GM19324 (cell line): Measurements from ENCODE around the gene SVIL.
"Not testable (repeated sequence)": the region's sequence is repeated elsewhere in the genome, so short reads cannot be mapped to it uniquely, and the experiment has no call there.

Experiments
- ATAC-seq: cut with Tn5 transposase; IDR thresholded peaks from one replicate; pipeline ENCODE4 v1.9.1; 2021; ENCODE audit warnings: mild to moderate bottlenecking, moderate library complexity; ENCODE audit not compliant: unreplicated experiment, low FRiP score

Gene SVIL

DNA sequence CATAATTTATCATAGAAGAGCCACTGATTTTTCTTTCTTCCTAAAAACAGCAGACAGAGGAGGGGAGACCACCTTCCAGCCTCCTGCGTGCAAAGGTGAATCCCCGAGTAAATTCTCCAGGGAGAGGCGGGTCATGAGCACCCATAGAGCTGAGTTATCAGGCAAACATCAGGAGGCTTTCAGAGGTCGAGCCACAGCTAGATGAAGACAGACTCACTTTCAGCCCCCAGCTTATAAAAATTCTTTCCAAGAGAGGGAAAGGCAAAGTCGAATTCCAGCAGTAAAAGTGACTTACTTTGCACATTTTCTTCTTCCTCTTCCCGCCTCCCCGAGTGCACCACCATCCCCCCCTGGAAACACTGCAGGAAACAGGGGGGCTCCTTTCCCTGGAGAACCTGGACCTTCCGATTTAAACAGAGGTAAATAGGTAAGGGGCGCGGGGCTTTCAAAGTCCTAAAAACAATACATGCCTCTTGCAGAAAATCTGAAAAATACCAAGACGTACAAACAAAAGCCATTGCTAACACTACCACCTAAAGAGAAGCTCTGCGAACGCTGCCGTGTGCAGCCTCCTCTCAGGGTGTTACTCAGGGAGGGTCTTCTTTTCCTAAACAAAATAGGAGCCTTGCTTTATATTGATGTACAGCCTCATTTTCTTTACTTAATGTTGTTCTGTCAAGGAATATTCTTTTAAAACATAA is 163.8 kb downstream of the SVIL start:
- no peak for ATAC-seq

DNA sequence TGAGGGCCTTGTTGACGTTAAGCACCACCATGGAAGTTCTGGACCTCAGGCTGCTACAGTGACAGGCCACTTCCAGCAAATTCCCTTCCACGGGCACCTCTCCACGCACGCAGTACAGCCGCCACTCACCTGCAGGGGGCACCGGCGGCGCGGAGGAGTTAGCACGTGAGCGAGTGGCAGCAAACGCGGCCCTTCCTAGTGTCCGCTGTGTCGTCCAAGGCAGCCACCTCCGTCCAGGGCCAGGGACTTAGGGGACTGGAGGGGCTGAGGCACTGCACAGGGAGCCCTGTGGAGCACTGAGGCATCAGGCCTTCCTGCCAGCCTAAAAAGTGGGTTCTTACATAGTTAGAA is 164.4 kb downstream of the SVIL start:
- ATAC-seq = no peak

DNA sequence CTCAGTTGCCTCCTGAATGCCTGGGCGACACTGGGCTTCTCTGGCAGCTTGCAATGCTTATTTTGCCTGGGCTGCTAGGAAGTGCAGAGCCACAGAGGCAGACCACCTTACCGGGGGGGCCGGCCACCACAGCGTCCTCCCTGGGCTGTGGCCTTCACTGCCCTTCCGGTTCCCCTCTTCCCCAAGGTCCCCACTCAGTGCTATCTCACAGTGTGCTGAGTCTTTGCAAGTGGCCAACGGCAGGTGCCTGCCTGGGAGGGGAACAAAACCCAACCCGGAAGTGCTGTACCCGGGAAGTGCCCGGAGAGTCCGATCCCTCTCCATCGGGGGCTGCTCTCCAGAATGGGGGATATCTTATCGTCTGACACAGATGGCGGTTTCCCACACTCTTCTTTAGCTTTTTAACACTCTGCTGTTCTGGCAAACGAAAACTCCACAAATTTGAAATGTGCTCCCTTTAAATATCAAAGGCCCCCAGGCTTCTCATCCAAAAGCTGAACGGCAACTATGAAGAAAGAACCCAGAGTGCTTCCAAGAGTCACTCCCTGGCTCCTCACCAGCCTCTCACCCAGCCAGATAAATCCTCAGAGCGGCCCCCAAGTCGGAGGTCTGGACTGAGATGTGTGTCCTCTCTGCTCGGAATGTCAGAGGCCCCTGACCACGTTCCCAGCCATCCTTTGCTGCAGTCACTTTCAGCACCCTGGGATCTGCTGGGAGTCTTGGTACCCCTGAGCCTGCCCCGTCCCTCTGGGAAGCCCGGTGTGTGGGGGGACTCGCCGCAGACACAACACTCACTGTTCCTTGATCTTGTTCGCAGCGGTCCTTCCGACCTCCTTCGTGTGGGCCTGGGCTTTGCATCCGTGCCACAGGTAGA is 165.1 kb downstream of the SVIL start:
- ATAC-seq = no peak

DNA sequence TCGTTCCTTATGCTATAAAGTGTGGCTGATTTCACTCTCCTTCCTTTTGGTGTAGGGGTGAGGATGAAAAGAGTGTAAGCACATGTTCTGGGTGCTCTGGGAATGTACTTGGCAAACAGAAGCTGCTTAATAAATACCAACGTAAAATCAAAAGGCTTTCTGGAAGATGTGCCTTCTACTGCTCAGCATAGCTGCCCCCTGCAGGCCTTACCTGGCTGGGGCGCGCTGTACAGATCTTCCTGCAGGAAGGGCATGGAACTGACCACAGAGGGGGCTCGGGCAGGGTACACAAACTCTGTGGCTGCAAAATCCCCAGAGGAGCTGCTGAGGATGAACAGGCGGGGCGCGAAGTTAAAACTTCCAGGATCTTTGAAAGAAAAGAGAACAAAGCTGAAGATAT is 169.4 kb downstream of the SVIL start:
- ATAC-seq = no peak

DNA sequence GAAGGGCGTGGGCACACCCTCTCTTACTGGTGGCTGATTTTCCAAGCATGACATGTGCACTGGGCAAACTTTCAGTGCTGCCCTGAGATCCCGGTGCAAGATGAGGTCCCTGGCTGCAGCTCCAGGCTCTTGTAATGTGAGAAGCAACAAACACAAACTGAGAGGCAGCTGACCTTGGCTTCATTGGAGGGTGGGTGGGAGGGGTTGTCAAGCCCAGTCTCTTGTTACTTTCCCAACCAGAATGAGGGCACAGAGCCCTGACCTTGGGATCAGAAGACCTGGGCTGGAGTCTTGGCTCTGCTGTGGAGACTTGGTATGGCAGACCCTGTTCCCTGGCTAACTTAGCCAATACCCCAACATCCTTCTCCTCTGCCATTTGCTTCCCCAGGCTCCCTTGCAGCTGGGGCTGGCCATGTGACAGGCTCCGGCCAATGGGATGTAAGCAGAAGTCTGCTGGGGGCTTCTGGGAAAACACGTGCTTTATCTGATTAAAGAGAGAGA is 170.1 kb downstream of the SVIL start:
- ATAC-seq = not testable (repeated sequence)

DNA sequence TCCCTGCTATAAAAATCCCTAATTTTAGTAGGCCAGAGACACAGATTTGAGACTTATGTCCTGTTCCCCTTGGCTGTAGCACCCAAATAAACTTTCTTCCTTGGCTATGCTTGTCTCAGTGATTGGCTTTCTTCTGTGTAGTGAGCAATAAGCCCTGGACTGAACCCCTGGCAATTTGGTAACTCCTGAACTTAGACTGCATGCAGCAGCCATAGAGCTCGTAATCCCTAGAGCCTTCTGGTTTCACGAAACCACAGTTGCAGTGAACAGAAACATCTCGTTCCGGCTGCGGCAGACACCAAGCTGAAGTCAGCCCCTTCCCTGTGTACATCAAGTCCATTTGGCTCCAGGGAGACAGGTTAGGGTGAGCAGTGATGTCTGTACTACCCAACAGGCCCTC is 173.7 kb downstream of the SVIL start:
- no peak for ATAC-seq

DNA sequence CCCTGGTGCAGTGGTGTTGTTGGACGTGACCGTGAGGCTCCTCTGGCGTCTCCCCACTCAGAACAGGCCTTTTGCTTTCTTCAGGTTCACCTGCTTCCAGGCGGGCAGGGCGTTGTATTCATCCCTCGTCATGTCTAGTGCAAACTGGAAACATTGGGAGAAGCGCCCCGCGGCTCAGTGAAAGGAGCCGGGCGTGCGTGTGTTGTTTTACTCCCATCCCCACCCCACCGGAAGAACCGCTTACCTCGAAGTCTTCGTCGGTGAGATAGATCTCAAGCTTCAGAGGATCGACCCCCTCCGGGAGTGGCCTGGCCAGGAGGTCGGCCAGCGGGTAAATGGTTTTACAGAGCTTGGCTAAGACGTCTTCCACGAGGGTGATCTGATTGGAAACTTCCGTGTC is 176.6 kb downstream of the SVIL start:
- not testable (repeated sequence) for ATAC-seq

DNA sequence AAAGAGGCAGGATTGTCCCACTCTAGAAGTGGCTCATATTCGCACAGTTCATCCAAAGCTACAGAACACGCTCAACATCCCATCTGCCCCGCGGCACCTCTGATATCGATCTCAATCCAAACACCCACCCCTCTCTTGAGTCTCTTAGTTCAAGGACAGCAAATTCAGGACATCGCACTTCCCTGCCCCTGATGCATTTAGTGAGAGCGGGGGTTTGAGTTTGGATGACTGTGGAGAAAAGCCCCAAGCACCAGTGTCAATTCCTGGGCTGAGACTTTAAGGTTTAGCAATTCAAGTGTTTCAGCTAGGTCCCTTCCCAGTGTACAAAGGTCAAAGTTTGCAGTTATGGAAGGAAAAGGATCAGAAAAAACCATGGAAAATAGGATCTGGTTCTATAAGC is 179.7 kb downstream of the SVIL start:
- ATAC-seq = no peak

DNA sequence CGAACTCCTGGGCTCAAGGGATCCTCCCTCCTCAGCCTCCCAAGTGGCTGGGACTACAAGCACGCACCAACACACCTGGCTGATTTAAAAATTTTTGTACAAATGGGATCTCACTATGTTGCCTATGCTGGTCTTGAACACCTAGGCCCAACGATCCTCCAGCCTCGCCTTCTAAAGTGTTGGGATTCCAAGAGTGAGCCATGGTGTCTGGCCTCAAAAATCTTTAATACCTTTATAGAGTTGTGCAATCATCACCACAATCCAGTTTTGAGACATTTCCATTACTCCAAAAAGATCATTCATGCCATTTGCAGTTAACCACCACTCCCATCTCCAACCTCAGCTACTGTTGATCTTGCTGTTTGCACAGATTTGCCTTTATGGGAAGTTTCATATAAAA is 180.5 kb downstream of the SVIL start:
- ATAC-seq = no peak

DNA sequence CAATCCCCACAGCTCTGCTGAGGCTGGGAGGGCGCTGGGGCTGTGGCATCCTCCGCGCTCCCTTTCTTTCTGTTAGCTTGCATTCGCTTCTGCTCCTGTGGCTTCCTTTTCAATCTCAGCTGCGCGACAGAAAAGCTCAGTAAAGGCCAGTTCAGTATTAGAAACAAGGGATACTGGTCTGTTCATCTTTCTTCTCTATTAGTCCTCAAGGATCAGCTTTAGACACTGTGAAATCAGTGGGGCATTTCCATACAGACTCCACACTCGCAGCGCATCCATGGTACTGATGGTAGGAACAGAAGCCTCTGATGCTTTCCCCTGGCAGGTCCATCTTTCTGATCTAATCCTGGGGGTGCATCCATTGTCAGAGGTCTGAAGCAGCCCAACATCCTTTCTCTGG is 182.2 kb downstream of the SVIL start:
- no peak for ATAC-seq

DNA sequence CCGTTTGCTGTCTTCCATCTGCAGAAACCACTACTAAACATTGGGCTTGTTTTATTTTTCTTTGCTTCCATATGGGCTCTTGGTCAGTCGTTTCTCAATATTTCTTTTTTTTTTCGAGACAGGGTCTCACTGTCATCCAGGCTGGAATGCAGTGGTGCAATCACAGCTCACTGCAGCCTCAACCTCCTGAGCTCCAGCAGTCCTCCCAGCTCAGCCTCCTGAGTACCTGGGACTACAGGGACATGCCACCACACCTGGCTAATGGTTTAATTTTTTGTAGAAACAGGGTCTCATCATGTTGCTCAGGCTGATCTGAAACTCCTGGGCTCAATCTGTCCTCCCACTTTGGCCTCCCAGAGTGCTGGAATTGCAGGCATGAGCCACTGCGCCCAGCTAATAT is 182.8 kb downstream of the SVIL start:
- no peak for ATAC-seq

DNA sequence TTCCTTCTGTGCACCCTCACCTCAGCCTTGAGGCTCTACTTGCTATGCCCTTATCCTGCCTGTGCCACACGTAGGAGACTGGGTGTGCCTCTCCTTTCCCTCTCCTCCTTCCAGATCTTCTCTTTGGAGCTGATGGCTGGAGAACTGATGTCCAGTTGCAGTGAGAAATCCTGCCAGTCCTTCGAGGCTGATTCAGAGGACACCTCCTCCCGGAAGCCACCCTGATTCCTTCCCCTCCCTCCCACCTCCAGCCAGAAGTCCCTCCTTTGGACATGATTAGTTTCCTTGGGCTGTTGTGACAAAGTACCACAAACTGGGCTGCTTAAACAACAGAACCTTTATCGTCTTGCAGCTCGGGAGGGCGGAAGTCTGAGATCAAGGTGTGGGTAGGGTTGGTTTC is 184.4 kb downstream of the SVIL start:
- ATAC-seq = no peak

DNA sequence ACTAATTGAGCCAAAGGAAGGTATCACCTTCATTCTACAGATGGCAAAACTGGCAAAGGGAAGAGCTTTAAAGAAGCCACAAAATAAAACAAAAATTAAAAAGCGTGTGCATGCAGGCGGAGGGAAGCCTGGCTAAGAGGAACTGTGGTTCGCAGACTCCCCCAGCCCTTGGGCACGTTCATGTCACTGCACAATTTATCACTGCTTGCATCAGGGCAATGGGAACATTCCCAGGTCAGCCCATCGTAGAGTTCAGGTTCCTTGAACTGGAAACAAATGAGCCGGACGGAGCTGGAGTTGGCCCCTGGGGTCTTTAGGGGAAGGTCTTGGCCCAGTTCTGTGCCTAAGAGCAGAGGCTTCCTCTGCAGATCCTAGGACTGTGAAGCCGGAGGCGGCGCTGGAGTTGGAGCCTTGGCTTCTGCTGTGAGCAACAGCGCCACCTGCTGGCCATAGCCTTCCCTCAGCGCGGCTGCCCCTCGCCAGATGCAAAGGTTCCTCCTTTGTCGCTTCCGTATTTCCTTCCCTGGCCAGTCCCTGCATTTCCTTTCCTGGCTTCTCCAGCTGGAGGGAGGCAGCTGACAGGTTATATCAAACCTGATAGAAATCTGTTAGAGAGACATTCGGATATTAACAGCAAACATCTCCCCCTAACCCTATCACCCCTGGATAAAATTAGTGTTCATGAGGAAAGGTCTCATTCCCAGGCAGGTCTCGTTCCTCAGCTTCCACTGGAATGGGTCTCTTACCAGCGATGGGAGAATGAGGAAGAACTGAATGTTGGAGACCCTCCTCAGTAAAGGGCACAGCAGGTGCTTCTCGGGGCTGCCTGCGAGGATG is 185.8 kb downstream of the SVIL start:
- ATAC-seq = peak; percentile 89

DNA sequence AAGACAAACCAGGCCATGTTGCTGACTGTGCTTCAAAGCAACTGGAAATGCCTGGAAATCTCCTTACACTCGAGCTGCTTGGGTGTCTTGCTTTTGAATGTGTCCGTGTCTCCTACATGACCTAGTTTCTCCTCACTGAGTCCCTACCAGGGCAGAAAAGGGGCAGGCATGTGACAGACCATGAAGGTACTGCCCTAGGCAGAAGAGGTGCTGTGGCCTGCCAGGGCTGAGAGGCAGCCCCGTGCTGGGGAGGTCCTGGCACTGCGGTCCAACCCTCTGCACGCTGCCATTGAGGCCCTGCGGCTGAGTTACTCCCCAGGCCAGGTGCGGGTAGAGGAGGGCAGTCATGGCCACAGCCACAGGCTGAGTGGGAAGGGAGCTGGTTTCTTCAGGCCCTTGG is 186.6 kb downstream of the SVIL start:
- no peak for ATAC-seq

DNA sequence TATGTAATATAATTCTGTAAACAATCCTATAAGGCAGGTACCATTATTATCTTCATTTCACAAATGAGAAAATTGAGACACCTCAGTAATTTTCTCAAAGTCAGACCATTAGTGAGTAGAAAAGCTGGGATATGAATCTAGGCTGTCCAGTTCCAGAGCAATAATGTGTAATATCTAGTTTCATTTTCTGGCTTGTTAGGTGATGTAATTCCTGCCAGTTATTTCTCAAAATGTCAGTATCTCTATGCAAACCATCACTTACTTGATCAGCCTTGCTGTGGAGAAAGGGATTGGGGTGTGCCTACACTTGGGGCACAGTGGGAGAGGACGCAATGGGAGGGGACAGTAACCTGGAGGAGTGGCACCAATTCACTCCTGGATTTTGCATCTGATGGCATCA is 188.4 kb downstream of the SVIL start:
- ATAC-seq = no peak

DNA sequence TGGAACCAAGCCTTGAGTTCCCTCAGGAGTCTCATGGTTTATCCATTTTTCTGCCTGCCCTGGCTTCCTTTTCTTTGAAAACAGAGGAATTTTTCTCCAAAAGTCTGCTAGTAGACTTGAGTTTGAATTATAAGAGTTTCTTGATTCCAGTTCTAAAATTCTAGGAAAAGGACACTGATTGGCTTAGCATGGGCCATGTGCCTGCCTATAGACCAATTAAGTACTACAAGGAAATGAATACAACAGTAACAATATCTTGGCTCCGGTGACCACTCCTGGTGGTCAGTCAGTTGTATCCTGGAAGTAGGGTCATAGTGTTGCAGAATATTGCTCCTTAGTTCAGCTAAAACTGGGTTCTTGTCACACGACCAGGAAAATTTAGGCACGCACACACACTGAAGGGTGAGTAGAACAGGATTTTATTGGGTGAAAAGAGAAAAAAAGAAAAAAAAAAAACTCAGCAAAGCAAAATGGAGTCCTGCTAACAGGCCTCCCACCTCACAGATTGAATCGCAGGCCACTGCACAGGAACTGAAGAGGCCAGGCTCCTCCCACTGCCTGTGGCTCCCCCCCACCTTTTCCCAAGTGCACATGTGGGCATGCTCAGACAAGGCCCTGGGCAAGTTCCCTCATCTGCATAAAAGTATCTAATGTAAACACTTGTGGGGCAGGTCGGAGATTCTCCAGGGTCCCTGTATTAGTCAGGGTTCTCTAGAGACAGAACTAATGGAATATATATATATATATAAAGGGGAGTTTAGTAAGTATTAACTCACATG is 190.8 kb downstream of the SVIL start:
- no peak for ATAC-seq

DNA sequence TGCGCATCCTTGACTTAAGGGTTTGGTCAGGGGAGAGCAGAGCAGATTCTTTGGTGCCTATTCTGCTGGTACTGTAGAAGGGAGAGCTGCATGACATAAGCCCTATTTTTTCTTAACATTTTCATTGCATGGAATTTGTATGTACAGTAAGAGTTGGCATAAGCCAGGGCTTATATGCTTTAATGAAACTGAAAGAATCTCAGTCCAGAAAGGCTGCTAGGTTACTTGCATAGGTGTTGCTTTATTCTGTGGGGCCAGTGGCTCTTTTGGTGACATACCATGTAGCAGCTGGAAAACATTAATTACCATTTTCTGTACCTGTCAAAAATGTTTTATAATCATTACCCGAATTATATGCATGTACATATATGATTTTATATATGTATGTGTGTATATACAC is 193.8 kb downstream of the SVIL start:
- no peak for ATAC-seq

DNA sequence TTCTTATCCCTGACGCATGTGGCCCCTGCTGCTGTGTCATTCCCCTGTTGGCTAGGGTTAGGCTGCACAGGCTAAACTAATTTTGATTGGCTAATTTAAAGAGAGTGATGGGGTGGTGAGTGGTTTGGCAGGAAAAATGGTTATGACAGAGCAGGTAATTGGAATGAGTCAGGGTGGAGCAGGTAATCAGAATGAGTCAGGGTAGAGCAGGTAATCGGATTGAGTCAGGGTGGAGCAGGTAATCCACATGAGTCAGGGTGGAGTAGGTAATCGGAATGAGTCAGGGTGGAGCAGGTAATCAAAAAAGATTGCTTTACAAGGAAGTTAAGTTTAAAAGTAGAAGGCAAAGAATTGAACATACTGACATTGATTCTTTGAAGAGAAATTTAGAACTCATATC is 195.8 kb downstream of the SVIL start:
- ATAC-seq = not testable (repeated sequence)

DNA sequence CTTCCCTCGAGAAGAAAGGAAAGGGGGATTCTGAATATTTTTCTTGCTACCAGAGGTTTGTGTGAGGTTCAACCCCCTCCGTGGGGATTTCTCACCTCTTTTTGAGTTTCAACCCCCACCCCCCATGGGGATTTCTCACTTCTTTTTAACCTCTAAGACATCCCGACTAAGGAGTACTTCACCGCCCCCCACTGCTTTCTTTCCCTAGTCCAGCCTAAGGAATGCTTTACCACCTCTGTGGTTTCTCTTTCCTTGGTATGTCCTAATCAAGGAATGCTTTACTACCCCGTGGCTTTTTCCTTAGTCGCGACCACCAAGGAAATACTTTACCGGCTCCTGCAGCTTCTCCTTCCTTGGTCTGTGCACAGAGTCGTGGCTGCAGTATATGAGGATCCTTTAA is 196.5 kb downstream of the SVIL start:
- ATAC-seq = no peak

DNA sequence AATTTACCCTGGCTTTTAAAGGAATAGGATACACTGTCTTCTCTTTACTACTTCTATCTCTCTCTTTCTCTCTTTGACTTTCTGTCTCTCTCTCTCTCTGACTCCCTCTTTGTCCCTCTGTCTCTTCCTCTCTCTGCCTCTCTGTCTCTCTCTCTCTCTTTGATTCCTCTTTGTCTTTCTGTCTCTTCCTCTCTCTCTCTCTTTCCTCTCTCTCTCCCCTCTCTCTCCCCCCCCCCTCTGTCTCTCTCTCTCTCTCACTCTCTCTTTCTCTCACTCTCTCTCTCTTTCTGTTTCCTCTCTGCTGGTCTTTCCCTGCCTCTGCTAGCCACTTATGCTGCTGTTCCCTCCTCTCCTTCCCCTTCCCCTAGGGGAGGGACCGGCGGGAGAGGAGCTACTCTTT is 196.9 kb downstream of the SVIL start:
- no peak for ATAC-seq
